ENCODE results near the gene TBX18.

The TBX18 gene

GRCh38 chr6:84764332-84765049, at the start of gene TBX18:
Gene TBX18, minus strand, starts transcription at chr6:84764598. Its CDS starts 417 bp downstream, at chr6:84764181.
- TF ChIP-seq USF1 (IDR thresholded peaks at IDR 0.05) (no peak), MAX (IDR thresholded peaks at IDR 0.05) (peak; percentile 53; the same call in 1 of the 2 replicates), EGR1 (IDR thresholded peaks at IDR 0.05) (0 out of 2 replicates have a peak, but pooled peaks have one; percentile 18)

- TF ChIP-seq RAD21 (IDR thresholded peaks at IDR 0.05; ENCODE audit: low read depth) (no peak), EGR1 (IDR thresholded peaks at IDR 0.05) (no peak), USF1 (IDR thresholded peaks at IDR 0.05) (no peak), FOXM1 (IDR thresholded peaks at IDR 0.05; ENCODE audit: borderline replicate concordance, low read depth) (no peak)
Observed at GRCh38 chr6:84811351-84811750, 47.0 kb upstream of the TBX18 start.

- TF ChIP-seq TAF1 (IDR thresholded peaks at IDR 0.05; ENCODE audit: low read depth) (no peak), YY1 (IDR thresholded peaks at IDR 0.05; ENCODE audit: low read depth) (no peak), EP300 (IDR thresholded peaks at IDR 0.05; ENCODE audit: borderline replicate concordance) (no peak), TEAD4 (IDR thresholded peaks at IDR 0.05) (no peak), FOXM1 (IDR thresholded peaks at IDR 0.05; ENCODE audit: borderline replicate concordance, low read depth) (no peak), USF1 (IDR thresholded peaks at IDR 0.05) (no peak), MAX (IDR thresholded peaks at IDR 0.05) (no peak), NFIC (IDR thresholded peaks at IDR 0.05) (no peak), REST (IDR thresholded peaks at IDR 0.05; ENCODE audit: low read depth) (no peak), CREB1 (IDR thresholded peaks at IDR 0.05; ENCODE audit: low read depth) (no peak), TCF12 (IDR thresholded peaks at IDR 0.05; ENCODE audit: low read depth) (no peak), CEBPB (IDR thresholded peaks at IDR 0.05) (no peak), RAD21 (IDR thresholded peaks at IDR 0.05; ENCODE audit: low read depth) (no peak), ZBTB7A (IDR thresholded peaks at IDR 0.05; ENCODE audit: low read depth) (no peak), EGR1 (IDR thresholded peaks at IDR 0.05) (no peak)
Observed at GRCh38 chr6:84809455-84809854, 45.1 kb upstream of the TBX18 start.

GRCh38 chr6:84808491-84809061, 44.2 kb upstream of the TBX18 start:
- TF ChIP-seq TAF1 (IDR thresholded peaks at IDR 0.05; ENCODE audit: low read depth): no peak
- no peak for TF ChIP-seq TCF12 (IDR thresholded peaks at IDR 0.05; ENCODE audit: low read depth)
- TF ChIP-seq REST (IDR thresholded peaks at IDR 0.05; ENCODE audit: low read depth): no peak
- TF ChIP-seq EGR1 (IDR thresholded peaks at IDR 0.05): no peak

GRCh38 chr6:84805145-84805544, 40.7 kb upstream of the TBX18 start:
- TF ChIP-seq EP300 (IDR thresholded peaks at IDR 0.05; ENCODE audit: borderline replicate concordance) (no peak), CEBPB (IDR thresholded peaks at IDR 0.05) (no peak), RAD21 (IDR thresholded peaks at IDR 0.05; ENCODE audit: low read depth) (no peak), USF1 (IDR thresholded peaks at IDR 0.05) (no peak), YY1 (IDR thresholded peaks at IDR 0.05; ENCODE audit: low read depth) (no peak), FOXM1 (IDR thresholded peaks at IDR 0.05; ENCODE audit: borderline replicate concordance, low read depth) (no peak), CREB1 (IDR thresholded peaks at IDR 0.05; ENCODE audit: low read depth) (no peak), EGR1 (IDR thresholded peaks at IDR 0.05) (no peak), NFIC (IDR thresholded peaks at IDR 0.05) (no peak), TEAD4 (IDR thresholded peaks at IDR 0.05) (no peak), REST (IDR thresholded peaks at IDR 0.05; ENCODE audit: low read depth) (no peak)
